Measurements from ENCODE around the gene FYB2. TPM values are rescaled to one million over a fixed set of nuclear protein-coding genes. Genes with fewer than 3 reads are reported as not detected.

FYB2 gene
- total RNA-seq, 1 donor from 2014 or later: 1.3 TPM

GRCh38 chr1:56834137-56834900, 15.1 kb upstream of the FYB2 start:
- no peaks in the 10 kb centered on the region for H3K36me3 Mint-ChIP-seq
- peaks cover 11% of the 10 kb centered on the region for H3K4me1 Mint-ChIP-seq (ENCODE audit: unreplicated experiment)
- TF ChIP-seq CTCF (conservative IDR thresholded peaks at IDR 0.05): no peak
- no peak for DNase-seq (ENCODE audit: extremely low spot score, unreplicated experiment)
- H3K27ac Mint-ChIP-seq: no peak overlapping the region
- no peak overlapping the region for H3K4me3 Mint-ChIP-seq
- peaks cover 31% of the 10 kb centered on the region for H3K27me3 Mint-ChIP-seq
- H3K9me3 Mint-ChIP-seq: no peaks in the 10 kb centered on the region

- no peak for TF ChIP-seq CTCF (conservative IDR thresholded peaks at IDR 0.05)
- no peak for DNase-seq (ENCODE audit: extremely low spot score, unreplicated experiment)
- Mint-ChIP-seq H3K4me1 (ENCODE audit: unreplicated experiment) (peaks cover 11% of the 10 kb centered on the region), H3K27me3 (peaks cover 41% of the 10 kb centered on the region), H3K4me3 (no peak overlapping the region), H3K9me3 (no peaks in the 10 kb centered on the region), H3K27ac (no peak overlapping the region), H3K36me3 (no peaks in the 10 kb centered on the region)
Observed at GRCh38 chr1:56833088-56833487, 13.9 kb upstream of the FYB2 start.

GRCh38 chr1:56831871-56832693, 12.9 kb upstream of the FYB2 start:
- peaks cover 41% of the 10 kb centered on the region for H3K27me3 Mint-ChIP-seq
- H3K27ac Mint-ChIP-seq: no peak overlapping the region
- H3K4me1 Mint-ChIP-seq (ENCODE audit: unreplicated experiment): peaks cover 11% of the 10 kb centered on the region
- H3K4me3 Mint-ChIP-seq: no peak overlapping the region
- no peaks in the 10 kb centered on the region for H3K9me3 Mint-ChIP-seq
- TF ChIP-seq CTCF (conservative IDR thresholded peaks at IDR 0.05): peak; percentile 97
- DNase-seq (ENCODE audit: extremely low spot score, unreplicated experiment): no peak
- H3K36me3 Mint-ChIP-seq: no peaks in the 10 kb centered on the region

GRCh38 chr1:56830052-56830451, 10.8 kb upstream of the FYB2 start:
- Mint-ChIP-seq H3K4me1 (ENCODE audit: unreplicated experiment) (peaks cover 11% of the 10 kb centered on the region), H3K27me3 (peaks cover 46% of the 10 kb centered on the region), H3K9me3 (peaks cover 5% of the 10 kb centered on the region), H3K27ac (no peak overlapping the region), H3K4me3 (no peak overlapping the region), H3K36me3 (peaks cover 4% of the 10 kb centered on the region)
- DNase-seq (ENCODE audit: extremely low spot score, unreplicated experiment): no peak
- no peak for TF ChIP-seq CTCF (conservative IDR thresholded peaks at IDR 0.05)

- Mint-ChIP-seq H3K4me1 (ENCODE audit: unreplicated experiment) (peaks cover 11% of the 10 kb centered on the region), H3K9me3 (peaks cover 5% of the 10 kb centered on the region), H3K36me3 (peaks cover 4% of the 10 kb centered on the region), H3K27ac (no peak overlapping the region), H3K4me3 (no peak overlapping the region), H3K27me3 (peaks cover 45% of the 10 kb centered on the region)
- TF ChIP-seq CTCF (conservative IDR thresholded peaks at IDR 0.05): no peak
- no peak for DNase-seq (ENCODE audit: extremely low spot score, unreplicated experiment)
Observed at GRCh38 chr1:56827711-56828110, 8.5 kb upstream of the FYB2 start.

Measured in type B pancreatic cell (in vitro differentiated cells).